ENCODE data around the gene MLLT3.

MLLT3 gene

GRCh38 chr9:20373263-20373662 lies 249.0 kb downstream of the MLLT3 start:
- DNase-seq, result no peak

- DNase-seq, result no peak
Observed at GRCh38 chr9:20369391-20369790, 252.9 kb downstream of the MLLT3 start.

- DNase-seq, result no peak
Observed at GRCh38 chr9:20367855-20368254, 254.4 kb downstream of the MLLT3 start.

GRCh38 chr9:20364959-20365358 lies 257.3 kb downstream of the MLLT3 start:
- no peak for DNase-seq

- peak; percentile 11 for DNase-seq
Observed at GRCh38 chr9:20363233-20363632, 259.1 kb downstream of the MLLT3 start.

GRCh38 chr9:20361656-20362570 lies 260.4 kb downstream of the MLLT3 start:
- no peak for DNase-seq

- DNase-seq, result no peak
Observed at GRCh38 chr9:20361229-20361628, 261.1 kb downstream of the MLLT3 start.

GRCh38 chr9:20358207-20358606 lies 264.1 kb downstream of the MLLT3 start:
- no peak for DNase-seq

- DNase-seq, result no peak
Observed at GRCh38 chr9:20357037-20357432, 265.3 kb downstream of the MLLT3 start.

- peak; percentile 43 for DNase-seq
Observed at GRCh38 chr9:20356403-20357036, 265.8 kb downstream of the MLLT3 start.

GRCh38 chr9:20355022-20355421 lies 267.3 kb downstream of the MLLT3 start:
- no peak for DNase-seq

GRCh38 chr9:20353931-20354652 lies 268.2 kb downstream of the MLLT3 start:
- no peak for DNase-seq

- no peak for DNase-seq
Observed at GRCh38 chr9:20353524-20353923, 268.8 kb downstream of the MLLT3 start.

- no peak for DNase-seq
Observed at GRCh38 chr9:20352591-20352990, 269.7 kb downstream of the MLLT3 start.

GRCh38 chr9:20351715-20352114 lies 270.6 kb downstream of the MLLT3 start:
- peak; percentile 3 for DNase-seq

GRCh38 chr9:20349568-20349967 lies 272.7 kb downstream of the MLLT3 start:
- DNase-seq, result no peak

GRCh38 chr9:20343325-20343724 lies 279.0 kb downstream of the MLLT3 start:
- DNase-seq, result no peak

- no peak for DNase-seq
Observed at GRCh38 chr9:20340511-20340861, 281.8 kb downstream of the MLLT3 start.

GRCh38 chr9:20335668-20336332 lies 286.5 kb downstream of the MLLT3 start:
- no peak for DNase-seq

GRCh38 chr9:20333991-20334390 lies 288.3 kb downstream of the MLLT3 start:
- DNase-seq, result no peak

GRCh38 chr9:20331095-20331685 lies 291.1 kb downstream of the MLLT3 start:
- no peak for DNase-seq

- no peak for DNase-seq
Observed at GRCh38 chr9:20330688-20331087, 291.6 kb downstream of the MLLT3 start.

- no peak for DNase-seq
Observed at GRCh38 chr9:20326516-20326915, 295.8 kb downstream of the MLLT3 start.

Data from NCI-H1105 treated with DMSO at 0.1 percent for 48 hours (cell line).